Activated CD8-positive, alpha-beta memory T cell treated with anti-CD3 and anti-CD28 coated beads, Interleukin-2, amount 50 U/mL, for 1 hour (primary cell): ENCODE measurements around the gene HRK.

Source experiments
- DNase-seq: peaks from one replicate; pipeline ENCODE4 v3.0.0-alpha.2; 2020; ENCODE audit errors: extremely low read depth

HRK gene

DNA sequence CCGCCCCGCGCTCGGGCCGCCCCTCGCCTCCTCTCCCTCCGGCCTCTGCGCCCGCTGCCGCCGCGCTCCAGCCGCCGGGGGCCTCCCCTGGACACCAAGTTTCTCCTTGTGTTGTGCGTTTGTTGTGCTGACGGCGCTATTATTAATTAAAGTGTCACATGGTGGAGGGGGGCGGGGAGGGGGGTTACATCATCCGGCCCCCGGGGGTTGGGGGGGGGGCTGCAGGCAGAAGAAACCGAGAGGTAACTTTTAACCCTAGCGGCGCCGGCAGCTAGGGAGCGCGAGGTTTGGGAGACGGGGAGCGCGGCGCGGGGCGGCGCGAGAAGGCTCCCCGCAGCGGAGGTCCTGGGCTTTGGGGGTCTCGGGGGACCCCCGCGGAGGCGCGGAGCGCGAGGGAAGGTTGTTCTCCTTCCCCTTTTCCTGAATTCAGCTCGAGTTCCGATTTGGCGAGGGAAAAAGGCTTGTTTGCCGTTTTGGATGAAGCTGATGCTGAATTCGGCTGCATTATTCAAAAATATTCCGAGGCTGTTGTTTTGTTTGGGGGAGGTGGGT lies at the start of gene HRK:
HRK (minus strand) TSS at position 117 of the 552 bp plus-strand sequence. CDS start 134 bp downstream, outside the sequence.
- DNase-seq = no peak

DNA sequence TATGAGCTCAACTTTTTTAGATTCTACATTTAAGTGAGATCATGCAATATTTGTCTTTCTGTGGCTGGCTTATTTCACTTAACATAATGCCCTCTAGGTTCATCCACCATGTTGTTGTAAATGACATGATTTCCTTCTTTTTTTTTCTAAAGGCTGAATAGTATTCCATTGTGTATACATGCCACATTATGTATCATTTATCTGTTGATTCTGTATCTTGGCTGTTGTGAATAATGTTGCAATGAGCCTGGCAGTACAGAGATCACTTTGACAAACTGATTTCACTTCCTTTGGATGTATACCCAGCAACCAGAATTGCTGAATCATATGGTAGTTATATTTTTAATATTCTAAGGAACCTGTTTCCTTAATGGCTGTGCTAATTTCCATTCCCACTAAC lies 48.6 kb upstream of the HRK start:
- DNase-seq = no peak

DNA sequence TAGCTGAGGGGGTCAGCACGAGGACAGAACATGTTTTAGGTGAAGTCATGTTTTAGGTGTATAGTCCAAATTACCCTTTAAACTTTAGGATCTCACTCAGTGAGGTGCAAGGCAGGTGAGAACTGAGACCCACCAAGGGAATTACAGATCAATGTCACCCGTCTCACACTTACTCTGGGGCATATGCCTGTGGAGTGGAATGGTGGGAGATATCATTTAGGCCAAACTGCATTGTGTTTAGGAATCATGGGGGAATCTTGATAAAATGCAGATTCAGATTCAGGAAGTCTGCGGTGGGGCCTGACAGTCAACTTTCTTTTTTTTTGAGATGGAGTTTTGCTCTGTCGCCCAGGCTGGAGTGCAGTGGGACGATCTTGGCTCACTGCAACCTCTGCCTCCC lies 47.3 kb upstream of the HRK start:
- no peak for DNase-seq

DNA sequence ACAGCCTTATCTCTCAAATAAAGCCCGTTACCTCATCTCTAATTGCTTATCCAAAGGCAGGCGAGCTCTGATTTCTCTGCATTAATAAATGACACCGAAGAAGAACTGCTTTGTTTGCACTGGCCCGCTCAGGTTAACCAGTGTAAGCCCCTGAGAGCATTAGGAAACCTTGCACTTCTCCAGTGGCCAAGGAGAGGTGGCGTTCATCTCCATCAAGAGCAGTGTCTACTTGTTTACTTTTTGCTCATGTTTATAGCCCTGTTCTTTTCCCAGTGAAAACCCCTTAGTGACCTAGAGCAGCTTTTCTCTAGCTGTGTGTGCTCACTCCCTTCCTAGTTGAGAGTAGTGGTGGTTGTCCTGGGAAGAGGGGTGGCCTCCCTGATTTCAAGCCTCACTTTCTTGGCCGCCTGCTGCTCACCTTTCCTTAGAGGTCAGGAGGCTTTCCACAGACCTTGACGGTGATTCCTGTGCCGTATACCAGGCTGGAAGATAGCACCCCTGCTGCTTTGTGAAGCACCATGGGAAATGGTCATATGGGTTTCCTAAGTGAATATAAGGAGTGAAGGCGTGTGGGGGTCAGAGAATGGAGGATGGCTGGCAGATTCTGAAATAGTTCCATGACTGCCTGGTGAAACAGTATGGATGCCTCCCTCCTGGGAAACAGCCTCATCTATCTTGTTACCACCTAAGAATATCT lies 46.2 kb upstream of the HRK start:
- DNase-seq = no peak

DNA sequence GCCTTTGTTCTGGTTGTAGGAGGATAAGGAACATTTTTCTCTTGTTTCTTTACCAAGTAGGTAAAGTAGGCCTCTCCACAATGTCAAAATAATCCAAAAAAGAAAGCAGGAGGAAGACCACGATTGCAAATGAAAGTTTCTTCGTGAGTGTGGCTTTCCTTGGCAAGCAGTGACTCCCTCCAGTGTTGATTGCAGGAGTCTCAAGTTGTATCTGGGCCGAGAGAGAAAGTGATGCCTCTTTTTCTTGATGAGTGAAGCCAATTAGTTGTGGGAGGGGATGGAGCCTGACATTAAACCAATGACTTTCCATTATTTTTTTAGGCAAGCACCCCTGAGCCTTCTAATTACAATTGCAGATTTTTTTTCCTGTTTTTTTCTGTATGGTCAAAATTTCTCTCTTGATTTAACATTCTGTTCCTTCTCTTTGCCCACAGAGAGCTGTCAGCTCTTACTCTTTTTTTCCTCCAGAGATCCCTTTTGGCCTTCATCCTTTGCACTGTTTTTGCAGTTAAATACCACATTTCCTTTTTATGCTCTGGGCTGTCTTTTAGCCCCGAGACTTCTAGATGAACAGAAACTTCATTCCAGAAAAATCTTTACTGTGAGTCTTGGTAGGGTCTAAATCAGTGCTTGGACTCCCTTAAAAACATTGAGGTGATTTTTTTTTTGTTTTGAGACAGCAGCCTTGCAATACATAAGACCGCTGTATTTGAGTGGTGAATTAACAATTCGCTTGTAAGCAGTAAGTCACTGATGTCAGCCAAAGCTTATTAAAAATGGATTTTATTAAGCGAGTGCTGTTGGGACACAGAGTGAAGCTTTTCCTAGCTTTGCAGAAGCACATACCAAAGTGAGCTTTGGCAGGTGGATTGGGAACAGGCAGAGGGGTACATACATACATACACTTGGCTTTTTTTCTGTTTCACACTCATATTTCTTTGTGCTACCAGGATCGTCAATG lies 45.3 kb upstream of the HRK start:
- no peak for DNase-seq

DNA sequence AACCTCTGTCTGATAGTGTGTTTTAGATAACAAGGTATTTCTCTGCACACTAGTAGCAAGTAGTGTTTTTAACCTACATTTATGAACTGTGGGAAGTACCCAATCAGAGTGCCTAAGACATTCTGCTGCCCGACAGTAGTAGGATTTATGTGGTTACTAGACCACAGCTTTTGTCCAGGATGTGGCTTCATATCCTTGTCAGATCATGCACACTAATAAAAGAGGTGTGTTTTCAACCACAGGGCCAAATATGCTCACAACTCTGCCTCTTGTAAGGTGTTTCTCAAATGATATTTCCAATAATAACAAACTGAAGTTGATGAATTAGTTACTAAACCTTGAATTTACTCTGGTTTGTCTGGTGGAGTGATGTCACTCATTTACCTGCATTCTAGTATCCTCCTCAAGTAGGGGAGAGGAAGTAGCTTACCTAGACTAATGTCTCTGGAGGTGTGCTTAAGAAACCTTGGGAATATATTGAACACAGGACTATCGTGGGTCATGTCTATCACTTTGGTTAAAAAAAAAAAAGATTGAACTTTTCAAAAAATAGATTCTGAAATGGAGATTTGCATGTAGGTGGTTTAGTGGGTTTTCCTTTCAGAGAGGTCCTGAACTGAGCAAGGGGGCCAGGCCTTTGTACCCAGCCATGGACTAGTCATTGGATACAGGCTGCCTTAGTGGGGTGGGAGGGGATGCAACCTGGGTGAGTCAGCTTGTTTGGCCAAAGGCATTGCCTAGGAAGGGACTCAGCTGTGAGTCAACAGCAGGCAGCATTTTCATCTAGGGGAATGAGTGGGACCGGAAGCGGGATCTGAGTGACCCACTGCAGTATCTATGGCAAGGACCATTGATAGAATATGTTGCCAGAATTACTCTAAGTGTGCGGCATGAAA lies 43.6 kb upstream of the HRK start:
- no peak for DNase-seq

DNA sequence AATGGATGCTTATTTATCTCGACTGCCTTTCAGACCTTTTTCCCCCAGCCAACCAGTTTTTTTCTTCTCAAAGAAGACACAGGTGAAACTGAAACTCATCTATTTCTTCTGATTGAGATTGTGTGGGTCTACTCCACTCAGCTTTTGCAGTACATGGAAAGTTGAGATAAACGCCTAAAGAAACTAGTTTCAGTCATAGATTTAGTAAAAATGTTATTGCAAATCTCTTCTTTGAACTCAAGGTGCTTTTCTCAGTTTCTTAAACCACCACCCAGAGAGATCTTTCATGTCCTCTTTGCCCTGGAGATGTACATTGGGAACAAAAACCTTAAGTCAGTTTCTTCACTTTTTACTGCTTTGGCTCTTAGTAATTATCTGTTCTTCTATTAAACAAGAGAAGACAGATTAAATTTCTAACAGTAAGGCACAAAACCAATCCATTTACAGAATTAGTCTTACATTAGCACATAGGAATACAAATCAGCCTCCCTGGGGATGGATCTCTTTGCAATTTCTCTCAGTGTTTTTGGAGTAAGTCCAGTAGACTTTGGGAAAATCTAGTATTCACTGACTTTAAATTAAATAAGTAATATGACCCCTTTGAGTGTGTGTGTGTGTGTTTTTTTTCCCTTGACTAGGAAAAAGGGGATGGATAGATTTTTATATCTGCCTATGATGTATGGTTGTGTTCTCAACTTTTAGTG lies 41.1 kb upstream of the HRK start:
- no peak for DNase-seq

DNA sequence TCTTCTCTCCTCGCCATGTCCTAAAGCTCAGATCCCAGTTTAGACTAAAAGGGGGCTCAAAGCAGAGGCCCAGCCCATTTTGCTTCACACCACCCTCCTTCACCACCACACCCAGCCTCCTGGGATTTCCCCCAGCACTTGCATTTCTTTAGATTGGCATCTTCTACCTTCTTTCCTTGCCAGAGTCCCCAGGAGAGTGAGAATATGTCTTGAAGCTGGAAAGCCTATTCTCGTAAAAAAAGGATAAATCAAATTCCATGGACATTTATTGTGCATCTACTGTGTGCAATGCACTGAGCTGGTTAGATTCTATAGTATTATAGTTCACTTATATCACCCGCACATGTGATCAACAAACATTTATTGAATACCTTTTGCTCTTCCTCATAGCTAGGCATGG lies 39.7 kb upstream of the HRK start:
- no peak for DNase-seq

DNA sequence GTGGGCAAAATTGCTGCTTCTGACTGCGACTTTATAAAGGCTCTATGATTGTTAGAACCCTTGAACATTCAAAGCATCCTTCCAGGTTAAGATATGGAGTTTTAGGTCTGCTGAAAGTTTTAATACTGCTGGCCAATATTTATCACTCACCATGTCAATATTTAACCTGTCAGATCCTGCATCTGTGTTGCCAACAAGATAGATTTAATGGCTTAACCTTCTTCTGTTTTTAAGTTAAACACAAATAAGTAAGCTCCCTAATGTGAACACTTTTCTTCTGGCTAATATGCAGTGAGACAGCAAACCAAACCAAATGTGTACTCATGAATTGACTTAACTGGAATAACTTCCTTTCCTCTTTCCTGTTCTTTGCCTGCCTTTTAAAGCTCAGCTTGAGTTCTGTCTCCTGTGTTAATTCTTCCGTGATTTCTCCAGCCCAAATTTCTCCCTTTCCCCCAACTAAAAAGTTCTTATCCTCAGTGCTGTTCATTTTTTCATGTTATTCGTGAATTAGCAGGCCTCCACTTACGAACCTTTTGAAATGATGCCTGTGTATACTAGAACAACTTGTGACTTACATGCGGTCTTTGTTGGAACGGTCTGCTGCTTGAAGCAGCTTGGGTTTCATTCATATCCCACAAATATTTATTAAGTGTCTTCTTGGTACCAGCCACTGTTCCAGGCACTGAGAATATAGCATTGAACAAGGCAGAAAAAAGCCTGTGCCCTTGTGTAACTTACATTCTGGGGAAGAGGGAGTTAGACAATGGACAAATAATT lies 38.7 kb upstream of the HRK start:
- DNase-seq = no peak

DNA sequence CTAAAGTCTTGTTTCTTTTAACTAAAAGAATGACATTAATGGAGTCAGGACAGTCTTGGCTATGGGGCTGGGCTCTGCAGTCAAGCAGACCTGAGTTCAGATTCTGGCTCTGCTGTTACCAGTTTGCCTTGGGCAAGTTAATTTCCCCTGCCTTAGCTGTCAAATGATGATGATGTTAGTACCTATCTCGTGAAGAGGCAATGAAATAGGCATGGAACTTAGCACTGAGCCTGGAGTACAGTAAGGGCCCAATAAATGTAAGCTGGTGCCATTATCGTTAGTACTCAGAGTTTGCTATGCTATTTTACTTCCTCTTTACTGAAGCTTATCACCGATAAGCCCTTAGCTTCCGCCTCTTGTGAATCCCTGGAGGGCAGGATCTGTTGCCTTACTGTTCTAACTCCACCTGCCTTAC lies 38.0 kb upstream of the HRK start:
- DNase-seq = no peak

DNA sequence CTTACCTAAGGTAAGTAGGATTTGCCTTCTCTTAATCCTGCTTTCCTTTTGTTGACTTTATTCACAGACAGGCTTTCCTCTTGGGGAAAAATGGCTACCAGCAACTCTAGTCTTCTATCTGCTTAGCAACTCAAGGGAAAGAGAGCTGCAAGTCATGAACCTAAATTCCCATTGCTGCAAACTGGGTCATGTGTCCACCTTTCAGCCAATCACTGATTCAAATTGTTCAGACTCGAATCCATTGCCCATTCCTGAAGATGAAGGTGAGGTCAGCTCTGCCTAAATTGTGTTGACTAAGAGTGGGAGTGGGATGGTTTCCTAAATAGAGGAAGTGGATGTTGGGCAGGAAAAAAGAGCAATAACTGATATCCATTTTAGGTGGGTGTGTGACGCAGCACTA lies 37.2 kb upstream of the HRK start:
- no peak for DNase-seq

DNA sequence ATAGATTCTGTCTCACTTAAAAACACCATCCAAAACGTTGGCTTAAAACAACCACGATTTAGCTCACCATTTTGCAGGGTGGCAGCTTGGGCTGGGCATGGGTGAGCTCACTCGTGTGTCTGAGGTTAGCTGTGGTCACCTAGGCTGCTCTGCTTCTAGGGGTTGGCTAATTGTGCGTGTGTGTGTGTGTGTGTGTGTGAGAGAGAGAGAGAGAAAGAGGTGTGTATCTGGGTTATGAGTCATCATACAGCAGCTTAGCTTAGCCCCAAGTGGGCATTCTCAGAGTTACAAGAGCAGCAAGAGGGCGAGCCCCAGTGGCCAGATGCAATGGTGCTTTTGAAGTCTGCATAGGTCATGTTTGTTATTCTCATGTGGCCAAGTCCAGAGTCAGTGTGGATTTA lies 35.5 kb upstream of the HRK start:
- DNase-seq = peak; percentile 31

DNA sequence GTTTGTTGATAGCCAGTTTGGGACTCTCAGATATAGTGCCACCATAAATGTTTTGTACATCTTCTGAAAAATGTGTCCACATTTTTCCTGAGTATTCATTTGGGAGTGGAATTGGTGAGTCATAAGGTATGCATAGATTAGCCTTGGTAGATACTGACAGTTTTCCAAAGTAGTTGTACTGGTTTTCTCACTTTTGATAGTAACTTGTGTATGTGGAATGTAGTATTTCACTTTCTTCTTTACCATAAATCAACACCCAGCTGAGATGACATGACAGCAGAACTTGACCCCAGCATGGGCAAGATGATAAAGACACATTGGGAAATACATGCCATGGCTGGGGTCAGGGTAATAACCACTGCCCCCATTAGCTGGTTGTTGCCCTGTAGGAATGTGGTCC lies 34.9 kb upstream of the HRK start:
- no peak for DNase-seq

DNA sequence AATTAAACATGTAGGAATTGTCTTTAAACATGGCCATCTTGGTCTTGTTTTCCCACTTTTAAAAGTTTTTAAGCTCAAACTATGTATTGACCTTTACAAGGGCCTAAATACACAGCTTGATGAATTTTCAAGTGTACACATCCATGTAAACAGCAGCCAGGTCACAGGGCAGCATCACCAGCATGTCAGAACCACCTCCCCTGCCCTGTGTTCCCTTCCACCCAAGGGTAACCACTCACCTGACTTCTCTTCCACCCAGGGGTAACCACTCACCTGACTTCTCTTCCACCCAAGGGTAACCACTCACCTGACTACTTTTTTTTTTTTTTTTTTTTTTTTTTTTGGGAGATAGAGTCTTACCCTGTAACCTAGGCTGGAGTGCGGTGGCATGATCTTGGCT lies 34.1 kb upstream of the HRK start:
- DNase-seq = no peak

DNA sequence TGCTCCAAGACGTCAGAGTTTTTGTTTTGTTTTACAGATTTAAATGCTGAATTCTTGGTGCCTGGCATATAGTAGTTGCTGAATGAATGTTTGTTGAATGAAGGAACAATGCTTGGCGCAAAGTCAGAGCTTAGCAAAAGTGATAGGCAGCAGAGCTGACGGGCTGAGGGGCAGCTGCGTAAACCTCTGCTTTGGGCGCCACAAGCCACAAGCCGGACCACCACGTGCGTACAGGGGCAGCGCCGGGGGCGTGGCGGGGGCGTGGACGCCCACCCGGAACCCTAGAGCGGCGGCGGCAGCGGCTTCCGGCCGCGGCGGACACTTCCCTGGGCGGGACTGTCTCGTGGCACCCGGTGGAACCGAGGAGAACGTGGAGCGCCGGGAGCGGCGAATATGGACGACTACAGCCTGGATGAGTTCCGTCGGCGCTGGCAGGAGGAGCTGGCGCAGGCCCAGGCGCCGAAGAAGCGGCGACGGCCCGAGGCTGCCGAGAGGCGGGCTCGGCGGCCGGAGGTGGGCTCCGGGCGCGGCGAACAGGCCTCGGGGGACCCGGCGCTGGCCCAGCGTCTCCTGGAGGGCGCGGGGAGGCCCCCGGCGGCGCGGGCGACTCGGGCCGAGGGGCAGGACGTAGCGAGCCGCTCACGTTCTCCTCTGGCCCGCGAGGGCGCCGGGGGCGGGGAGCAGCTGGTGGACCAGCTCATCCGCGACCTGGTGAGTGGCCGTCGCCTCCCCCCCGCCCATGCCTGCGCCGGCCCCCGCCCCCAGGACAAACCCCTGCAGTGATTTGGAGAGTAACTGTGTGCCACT lies 29.6 kb upstream of the HRK start, which contains the start of gene FBXW8:
FBXW8 (plus strand) TSS at position 306 of the 807 bp plus-strand sequence; CDS start at position 394, 88 bp downstream.
- no peak for DNase-seq

DNA sequence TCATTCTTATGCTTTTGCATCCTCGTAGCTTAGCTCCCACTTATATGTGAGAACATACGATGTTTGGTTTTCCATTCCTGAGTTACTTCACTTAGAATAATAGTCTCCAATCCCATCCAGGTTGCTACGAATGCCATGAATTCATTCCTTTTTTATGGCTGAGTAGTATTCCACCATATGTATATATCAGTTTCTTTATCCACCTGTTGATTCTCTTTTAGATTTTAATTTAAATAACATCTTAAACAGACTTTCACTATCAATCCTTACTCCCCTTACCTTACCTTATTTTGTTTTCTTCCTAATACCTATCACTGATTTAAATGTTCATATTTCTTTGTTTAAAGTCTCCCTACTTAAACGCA lies 29.0 kb upstream of the HRK start:
- no peak for DNase-seq

DNA sequence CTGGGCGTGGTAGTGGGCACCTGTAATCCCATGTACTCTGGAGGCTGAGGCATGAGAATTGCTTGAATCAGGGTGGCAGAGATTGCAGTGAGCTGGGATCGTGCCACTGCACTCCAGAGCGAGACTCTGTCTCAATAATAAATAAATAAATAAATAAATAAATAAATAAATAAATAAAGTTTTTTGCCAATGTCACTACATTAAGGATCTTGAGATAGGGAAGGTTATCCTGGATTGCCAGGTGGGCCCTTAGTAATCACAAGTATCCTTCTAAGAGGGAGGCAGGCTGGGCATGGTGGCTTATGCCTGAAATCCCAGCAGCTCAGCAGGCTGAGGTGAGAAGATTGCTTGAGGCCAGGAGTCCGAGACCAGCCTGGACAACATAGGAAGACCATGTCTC lies 25.0 kb upstream of the HRK start:
- DNase-seq = no peak

DNA sequence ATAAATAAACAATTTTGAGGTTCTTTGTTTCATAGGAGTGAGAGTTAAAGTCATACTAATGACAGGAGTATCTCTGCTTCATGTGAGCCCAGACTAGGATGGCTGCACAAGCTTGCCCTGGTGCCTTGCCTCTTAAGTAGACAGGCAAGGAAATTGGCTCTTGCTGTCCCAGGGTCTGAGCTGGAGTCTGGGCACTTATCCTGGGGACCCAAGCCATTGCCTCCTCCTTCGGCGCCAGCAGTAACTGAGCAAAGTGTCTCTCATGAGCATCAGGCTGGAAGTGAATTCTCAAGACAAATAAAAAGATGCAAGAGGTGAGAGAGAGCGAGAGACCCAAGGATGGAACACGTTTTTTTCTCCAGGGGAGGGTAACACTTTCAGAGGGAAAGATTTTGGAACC lies 22.6 kb upstream of the HRK start:
- DNase-seq = no peak

DNA sequence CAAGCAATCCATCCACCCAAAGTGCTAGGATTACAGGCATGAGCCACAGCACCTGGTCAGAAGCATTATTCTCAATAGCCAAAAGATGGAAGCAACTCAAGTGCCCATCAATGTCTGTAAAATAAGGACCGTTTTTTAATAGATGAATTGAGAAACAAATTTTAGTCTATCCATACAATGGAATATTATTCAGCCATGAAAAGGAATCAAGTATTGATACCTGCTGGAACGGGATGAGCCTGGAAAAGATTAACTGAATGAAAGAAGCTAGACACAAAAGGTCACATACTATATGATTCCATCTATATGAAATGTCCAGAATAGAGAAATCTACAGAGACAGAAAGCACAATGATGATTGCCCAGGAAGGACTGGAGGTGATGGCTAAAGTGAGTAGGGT lies 20.4 kb upstream of the HRK start:
- no peak for DNase-seq
